Activated naive CD4-positive, alpha-beta T cell treated with anti-CD3 and anti-CD28 coated beads for 36 hours (primary cell): Measurements from ENCODE around the gene SNHG17. TPM values are rescaled to one million over a fixed set of nuclear protein-coding genes. Genes with fewer than 3 reads are reported as not detected.
"Not testable (repeated sequence)": the region's sequence is repeated elsewhere in the genome, so short reads cannot be mapped to it uniquely, and the experiment has no call there.

ENCODE experiments used
- CTCF ChIA-PET: fragments of 350-600 bp; sonication (Branson Sonifier 250); formaldehyde crosslinking; loops from one replicate; lab custom pipeline; 2021; ENCODE audit warnings: antibody characterized with exemption; lab: Charles Lee
- DNase-seq: peaks from one replicate; pipeline ENCODE4 v3.0.0-alpha.2; 2020
- H3K27ac Mint-ChIP-seq: one replicate; pipeline ENCODE4 v1.8.0; 2021; ENCODE audit warnings: mild to moderate bottlenecking, mixed read lengths
- H3K27me3 Mint-ChIP-seq: one replicate; pipeline ENCODE4 v1.8.0; 2021; ENCODE audit warnings: low read depth, mixed read lengths
- H3K36me3 Mint-ChIP-seq: one replicate; pipeline ENCODE4 v1.8.0; 2021; ENCODE audit warnings: low read depth, mixed read lengths
- H3K4me1 Mint-ChIP-seq: one replicate; pipeline ENCODE4 v1.8.0; 2021; ENCODE audit warnings: low read depth, mixed read lengths
- H3K4me3 Mint-ChIP-seq: one replicate; pipeline ENCODE4 v1.8.0; 2021; ENCODE audit warnings: mild to moderate bottlenecking, moderate library complexity, mixed read lengths
- H3K9me3 Mint-ChIP-seq: one replicate; pipeline ENCODE4 v1.8.0; 2021; ENCODE audit warnings: mixed read lengths
- intact Hi-C: fragments of 100-400 bp; cut with micrococcal nuclease; formaldehyde crosslinking; loops from one replicate; pipeline ENCODE4 v1.15.1; 2023
- total RNA-seq, 2 experiments: library from RNA; stranded (reverse); gene quantifications; one replicate each; pipeline ENCODE4 v1.2.3, GENCODE V29; 2021

The SNHG17 gene
- total RNA-seq, 2 experiments from 2014 or later = 69.1 to 72.9 TPM

- H3K27me3 Mint-ChIP-seq, H3K4me3 Mint-ChIP-seq, CTCF ChIA-PET, intact Hi-C loops, H3K27ac Mint-ChIP-seq, H3K4me1 Mint-ChIP-seq, H3K36me3 Mint-ChIP-seq, H3K9me3 Mint-ChIP-seq, DNase-seq: not testable (repeated sequence)
These were observed 25.5 kb upstream of the SNHG17 start for GRCh38 chr20:38460631-38461030.

DNA sequence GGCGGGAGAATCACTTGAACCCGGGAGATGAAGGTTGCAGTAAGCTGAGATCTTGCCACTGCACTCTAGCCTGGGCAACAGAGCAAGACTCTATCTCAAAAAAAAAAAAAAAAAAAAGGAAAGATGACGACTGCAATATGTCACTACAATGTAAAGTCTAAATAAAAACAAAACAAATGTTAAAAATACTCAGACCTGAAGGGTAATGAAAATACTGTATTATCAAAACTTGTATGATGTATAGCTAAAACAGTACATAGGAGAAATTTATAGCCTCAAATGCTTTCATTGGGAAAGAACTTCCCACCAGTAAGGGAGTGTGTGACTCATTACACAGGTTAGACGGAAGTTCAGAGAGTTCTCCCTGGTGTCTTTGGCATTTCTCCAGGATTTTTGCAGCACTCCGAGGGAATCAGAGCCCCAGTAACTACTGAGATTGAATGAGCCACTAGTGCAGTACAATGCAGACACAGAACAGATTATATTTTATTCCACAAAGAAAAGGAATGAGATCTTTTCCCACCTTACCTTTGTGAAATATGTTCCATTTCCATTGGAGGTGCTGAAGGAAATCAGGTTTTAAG, 25.0 kb upstream of the SNHG17 start:
- CTCF ChIA-PET = no interaction called here
- DNase-seq = no peak

GRCh38 chr20:38458314-38458713, 23.2 kb upstream of the SNHG17 start:
- intact Hi-C loops = no loop called here
- Mint-ChIP-seq H3K9me3 (no peaks in the 10 kb centered on the region), H3K27ac (no peak overlapping the region), H3K36me3 (no peaks in the 10 kb centered on the region), H3K4me3 (no peak overlapping the region), H3K4me1 (peaks cover 3% of the 10 kb centered on the region), H3K27me3 (no peaks in the 10 kb centered on the region)
- DNase-seq = no peak
- CTCF ChIA-PET = no interaction called here

More for the DNA sequence above, 25.0 kb upstream of the SNHG17 start:
- H3K27me3 Mint-ChIP-seq = no peaks in the 10 kb centered on the region
- no peak overlapping the region for H3K4me3 Mint-ChIP-seq
- peaks cover 3% of the 10 kb centered on the region for H3K4me1 Mint-ChIP-seq
- intact Hi-C loops = no loop called here
- no peaks in the 10 kb centered on the region for H3K9me3 Mint-ChIP-seq
- no peak overlapping the region for H3K27ac Mint-ChIP-seq
- H3K36me3 Mint-ChIP-seq = no peaks in the 10 kb centered on the region

GRCh38 chr20:38454556-38455473, 19.7 kb upstream of the SNHG17 start:
- Mint-ChIP-seq H3K4me3 (no peak overlapping the region), H3K27me3 (no peaks in the 10 kb centered on the region), H3K9me3 (no peaks in the 10 kb centered on the region), H3K27ac (no peak overlapping the region), H3K4me1 (peaks cover 12% of the 10 kb centered on the region), H3K36me3 (peaks cover 16% of the 10 kb centered on the region)
- DNase-seq = no peak
- intact Hi-C loops = no loop called here
- CTCF ChIA-PET = interaction anchor here (1.4 kb wide), 1 partner anchor 19 kb away, joined by 5 read pairs; the partner anchor contains the start of gene SNHG17

DNA sequence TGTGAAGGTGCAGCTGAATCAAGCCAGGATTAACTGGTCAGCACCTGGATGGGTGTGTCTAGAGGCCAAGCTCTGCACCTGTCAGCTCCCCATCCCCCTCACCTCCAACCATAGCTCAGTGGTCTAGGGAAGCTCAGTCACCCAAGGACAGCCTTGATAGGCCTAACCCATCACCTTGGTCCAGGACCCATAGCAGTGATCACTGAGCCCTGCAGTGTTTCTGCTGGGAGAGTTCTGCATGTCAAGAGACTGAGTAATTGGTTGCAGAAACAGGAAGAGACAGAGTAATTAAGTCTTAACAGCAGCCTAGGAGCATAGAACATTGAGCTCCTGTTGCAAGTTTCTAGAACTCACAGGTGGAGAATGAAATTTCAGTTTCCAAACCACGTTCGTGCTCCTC, 18.8 kb upstream of the SNHG17 start:
- no peak overlapping the region for H3K4me3 Mint-ChIP-seq
- peaks cover 19% of the 10 kb centered on the region for H3K4me1 Mint-ChIP-seq
- intact Hi-C loops = no loop called here
- CTCF ChIA-PET = interaction anchor here (1.4 kb wide), 1 partner anchor 19 kb away, joined by 5 read pairs; the partner anchor contains the start of gene SNHG17
- no peaks in the 10 kb centered on the region for H3K9me3 Mint-ChIP-seq
- H3K36me3 Mint-ChIP-seq = peaks cover 22% of the 10 kb centered on the region
- H3K27me3 Mint-ChIP-seq = no peaks in the 10 kb centered on the region
- H3K27ac Mint-ChIP-seq = no peak overlapping the region
- DNase-seq = no peak

DNA sequence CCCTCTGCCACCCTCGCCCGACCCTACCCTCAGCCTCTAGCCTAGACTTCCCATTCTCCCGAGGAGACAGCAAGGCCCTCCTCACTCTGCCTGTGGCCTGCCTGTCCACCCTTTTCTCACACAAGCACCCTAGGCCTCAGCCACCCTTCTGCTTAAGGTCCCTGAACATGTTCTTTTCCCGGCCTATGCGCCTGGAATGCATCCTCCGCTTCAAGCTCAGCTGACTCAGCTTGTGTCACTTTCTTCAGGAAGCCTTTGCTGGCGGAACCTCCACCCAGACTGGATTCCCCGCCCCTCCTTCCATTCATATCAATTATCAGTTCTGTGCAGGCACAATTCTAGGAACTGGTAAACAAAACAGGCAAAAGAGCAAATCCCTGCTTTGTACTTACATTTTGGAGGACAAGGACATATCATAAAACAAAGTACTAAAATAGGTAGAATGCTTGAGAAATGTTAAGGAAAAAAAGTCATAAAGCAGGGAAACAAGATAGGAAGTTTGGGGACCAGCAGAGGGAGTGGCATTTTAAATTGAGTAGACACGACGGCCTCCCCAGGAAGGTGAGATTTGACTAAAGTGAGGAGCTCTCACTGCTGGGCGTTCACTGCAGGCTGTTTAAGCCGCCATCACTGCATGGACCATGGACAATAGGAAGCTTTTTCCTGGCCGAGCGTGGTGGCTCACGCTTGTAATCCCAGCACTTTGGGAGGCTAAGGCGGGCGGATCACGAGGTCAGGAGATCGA, 17.9 kb upstream of the SNHG17 start:
- no peak for DNase-seq
- Mint-ChIP-seq H3K4me3 (no peak overlapping the region), H3K27ac (no peak overlapping the region), H3K4me1 (peaks cover 27% of the 10 kb centered on the region), H3K27me3 (no peaks in the 10 kb centered on the region), H3K9me3 (no peaks in the 10 kb centered on the region), H3K36me3 (peaks cover 22% of the 10 kb centered on the region)
- CTCF ChIA-PET = interaction anchor here (1.4 kb wide), 2 partner anchors 18 to 19 kb away, joined by 5 read pairs; partner anchors contain the start of genes RALGAPB and SNHG17
- intact Hi-C loops = no loop called here

DNA sequence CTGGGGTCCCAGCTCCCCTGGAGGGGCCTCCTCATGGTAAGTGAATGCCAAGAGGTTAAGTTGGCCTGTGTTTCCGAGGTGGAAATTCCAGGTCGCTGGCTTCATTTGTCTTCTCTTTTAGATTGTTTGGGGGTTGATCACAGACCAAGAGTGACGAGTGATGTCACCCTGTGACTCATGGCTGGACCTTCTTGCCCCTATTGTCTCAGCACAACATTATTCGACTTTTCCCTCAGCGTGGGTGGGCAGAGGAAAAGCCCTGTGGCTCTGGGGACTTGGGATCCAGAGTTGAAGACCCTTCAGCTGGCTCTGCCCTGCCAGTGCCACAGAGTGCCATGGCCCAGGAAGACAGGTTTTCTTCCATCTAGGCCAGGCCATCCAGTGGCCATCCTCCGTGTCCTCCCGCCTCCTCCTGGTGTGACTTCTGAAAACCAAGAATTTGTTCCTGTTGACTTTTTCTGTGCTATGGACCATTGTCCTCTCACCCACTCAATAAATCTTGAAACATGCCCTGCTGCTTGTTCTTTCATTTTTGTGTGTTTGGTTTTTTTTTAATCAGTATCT, 15.4 kb upstream of the SNHG17 start:
- intact Hi-C loops = no loop called here
- no peak for DNase-seq
- no peak overlapping the region for H3K27ac Mint-ChIP-seq
- H3K27me3 Mint-ChIP-seq = no peaks in the 10 kb centered on the region
- no peak overlapping the region for H3K4me3 Mint-ChIP-seq
- CTCF ChIA-PET = interaction anchor here (0.5 to 0.7 kb wide), 2 partner anchors 22 to 54 kb away, joined by 3 to 6 read pairs; partner anchors contain the start of gene RALGAPB
- no peaks in the 10 kb centered on the region for H3K9me3 Mint-ChIP-seq
- H3K36me3 Mint-ChIP-seq = peaks cover 22% of the 10 kb centered on the region
- peaks cover 39% of the 10 kb centered on the region for H3K4me1 Mint-ChIP-seq

DNA sequence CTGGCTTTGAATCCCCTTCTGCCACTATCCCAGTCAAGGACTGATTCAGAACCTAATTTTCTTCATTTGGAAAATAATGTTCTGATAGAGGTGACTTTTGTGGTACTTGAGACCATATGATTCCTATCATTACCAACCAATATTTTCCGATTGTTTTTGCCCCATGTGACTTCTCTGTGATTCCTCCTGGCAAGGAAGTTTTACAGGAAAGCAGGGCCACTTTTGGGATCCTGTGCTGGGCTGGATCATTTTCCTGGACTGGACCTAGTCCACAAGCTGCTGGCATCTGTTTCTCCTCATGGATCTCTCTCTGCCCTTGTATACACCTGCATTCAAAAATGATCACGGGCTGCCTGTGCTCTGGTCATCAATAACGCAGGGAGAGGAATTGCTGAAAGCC, 13.9 kb upstream of the SNHG17 start:
- intact Hi-C loops = loop anchor here (10.0 kb wide), 2 partner anchors 64 to 296 kb away; partner anchors contain the start of gene ACTR5
- H3K4me1 Mint-ChIP-seq = peaks cover 42% of the 10 kb centered on the region
- H3K9me3 Mint-ChIP-seq = no peaks in the 10 kb centered on the region
- no peak for DNase-seq
- H3K36me3 Mint-ChIP-seq = peaks cover 22% of the 10 kb centered on the region
- peak overlapping the region; percentile 29 for H3K4me3 Mint-ChIP-seq
- H3K27ac Mint-ChIP-seq = no peak overlapping the region
- no peaks in the 10 kb centered on the region for H3K27me3 Mint-ChIP-seq
- CTCF ChIA-PET = interaction anchor here (3.9 to 4.3 kb wide), 2 partner anchors 15 to 22 kb away, joined by 35 to 52 read pairs; partner anchors contain the start of genes RALGAPB and SNHG17

DNA sequence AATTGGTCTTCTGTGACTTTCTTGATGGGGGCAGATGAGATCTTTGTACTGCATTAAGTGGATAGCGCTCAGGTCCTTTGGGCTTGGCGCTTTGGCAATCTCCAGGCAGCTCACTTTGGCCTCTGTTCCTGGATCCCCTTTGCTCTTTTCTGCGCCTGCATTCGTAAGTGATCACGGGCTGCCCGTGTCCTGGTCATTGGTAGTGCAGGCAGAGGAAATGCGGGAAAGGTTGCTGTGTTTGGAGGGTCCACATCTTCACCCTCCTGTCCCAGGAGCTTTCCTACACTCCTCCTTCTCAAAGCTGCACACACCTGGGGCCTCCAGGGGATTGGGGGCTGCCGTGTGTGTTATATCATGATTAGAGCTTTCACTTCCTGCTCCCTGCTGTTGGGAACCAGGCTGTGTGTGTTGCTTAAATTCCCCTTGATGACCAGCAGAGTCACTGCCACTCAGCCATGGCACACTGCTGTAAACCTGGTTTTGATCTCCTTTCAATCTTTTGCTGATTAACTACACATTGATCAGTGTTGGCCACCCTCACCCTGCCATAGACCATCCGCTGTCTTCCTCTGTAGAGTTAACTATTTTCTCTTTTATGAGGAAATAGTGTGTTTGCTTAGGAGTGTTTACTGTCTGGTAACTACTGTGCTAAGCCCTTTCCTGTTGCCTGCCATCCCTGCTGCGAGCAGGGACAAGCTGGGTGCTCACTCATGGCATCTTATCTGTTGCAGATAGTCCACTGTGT, 13.0 kb upstream of the SNHG17 start:
- H3K9me3 Mint-ChIP-seq = no peaks in the 10 kb centered on the region
- H3K4me1 Mint-ChIP-seq = peaks cover 42% of the 10 kb centered on the region
- peak overlapping the region; percentile 80 for H3K4me3 Mint-ChIP-seq
- CTCF ChIA-PET = interaction anchor here (0.6 to 4.3 kb wide), 4 partner anchors 14 to 317 kb away, joined by 4 to 52 read pairs (median 20); partner anchors contain the start of genes RALGAPB and SNHG17
- H3K27ac Mint-ChIP-seq = peak overlapping the region; percentile 26
- peaks cover 22% of the 10 kb centered on the region for H3K36me3 Mint-ChIP-seq
- DNase-seq = no peak
- H3K27me3 Mint-ChIP-seq = no peaks in the 10 kb centered on the region
- intact Hi-C loops = loop anchor here (10.0 kb wide), 2 partner anchors 63 to 297 kb away; partner anchors contain the start of gene ACTR5

DNA sequence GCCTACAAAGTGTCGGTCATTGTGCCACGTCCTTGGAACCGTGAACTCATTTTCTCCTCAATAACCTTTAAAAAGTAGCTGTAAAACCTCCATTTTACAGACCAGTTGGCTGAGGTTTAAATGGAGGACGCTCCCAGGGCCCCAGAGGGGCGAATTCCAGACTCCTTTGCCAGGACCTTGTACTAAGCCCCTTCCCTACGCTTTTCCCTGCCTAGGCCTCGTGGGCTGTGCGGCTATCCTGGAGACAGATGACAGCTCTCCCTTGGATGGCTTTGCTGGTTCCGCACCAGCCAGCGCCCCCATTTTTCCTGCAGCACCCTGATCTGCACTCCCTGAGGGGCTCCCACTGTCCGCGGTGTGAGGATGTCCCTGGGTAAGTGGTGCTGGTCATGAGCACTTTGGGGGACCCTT, 12.1 kb upstream of the SNHG17 start:
- intact Hi-C loops = loop anchor here (10.0 kb wide), 2 partner anchors 62 to 298 kb away; partner anchors contain the start of gene ACTR5
- Mint-ChIP-seq H3K27me3 (no peaks in the 10 kb centered on the region), H3K36me3 (peaks cover 22% of the 10 kb centered on the region), H3K4me1 (peaks cover 42% of the 10 kb centered on the region), H3K9me3 (no peaks in the 10 kb centered on the region), H3K4me3 (peak overlapping the region; percentile 80), H3K27ac (no peak overlapping the region)
- DNase-seq = no peak
- CTCF ChIA-PET = interaction anchor here (0.6 to 4.3 kb wide), 4 partner anchors 14 to 318 kb away, joined by 4 to 52 read pairs (median 20); partner anchors contain the start of genes RALGAPB and SNHG17
